Caco-2 (cell line): ENCODE measurements around the gene RGS16. TPM values are rescaled to one million over a fixed set of nuclear protein-coding genes. Genes with fewer than 3 reads are reported as not detected.

ENCODE experiments used
- BruUV-seq: library from RNA; stranded (reverse); fragments of 400-500 nt; replicated peaks from 2 replicates; lab custom pipeline; 2021; lab: Mats Ljungman, UMichigan
- CTCF ChIA-PET: fragments of 300-600 bp; sonication (Branson Sonifier 250); formaldehyde crosslinking; loops from one replicate; lab custom pipeline; 2022; ENCODE audit warnings: antibody characterized with exemption; lab: Charles Lee
- POLR2A ChIA-PET: fragments of 300-600 bp; sonication (Branson Sonifier 250); formaldehyde crosslinking; loops from one replicate; lab custom pipeline; 2022; ENCODE audit warnings: antibody characterized with exemption; lab: Charles Lee
- DNase-seq, 2 experiments: peaks; one replicate each; pipeline versions ENCODE4 v3.0.0 to v3.0.0-alpha.2; 2020 to 2022
- H3K27me3 ChIP-seq: replicated peaks from 2 replicates; pipeline ENCODE4 v1.6.0; 2011; ENCODE audit warnings: low read length; ENCODE audit not compliant: control insufficient read depth, insufficient read depth
- H3K36me3 ChIP-seq: 2 replicates; pipeline ENCODE4 v1.5.1; 2011; ENCODE audit warnings: low read length; ENCODE audit not compliant: control insufficient read depth, insufficient read depth
- H3K4me1 ChIP-seq: fragments of 250-450 bp; sonication (Bioruptor Pico); 2 replicates; pipeline ENCODE4 v1.5.1; 2020; ENCODE audit warnings: mild to moderate bottlenecking
- H3K4me3 ChIP-seq: 2 replicates; pipeline ENCODE4 v1.5.1; 2011; ENCODE audit warnings: low read depth, mild to moderate bottlenecking, control low read depth, low read length
- H3K9me3 ChIP-seq: fragments of 250-450 bp; sonication (Bioruptor Pico); 2 replicates; pipeline ENCODE4 v1.5.1; 2020; ENCODE audit warnings: mild to moderate bottlenecking, moderate library complexity
- H3K27ac Mint-ChIP-seq: one replicate; pipeline ENCODE4 v1.8.0; 2022; ENCODE audit warnings: mixed read lengths; ENCODE audit not compliant: unreplicated experiment
- H3K27me3 Mint-ChIP-seq: one replicate; pipeline ENCODE4 v1.8.0; 2022; ENCODE audit warnings: mixed read lengths; ENCODE audit not compliant: insufficient read depth, unreplicated experiment
- H3K36me3 Mint-ChIP-seq: one replicate; pipeline ENCODE4 v1.8.0; 2022; ENCODE audit warnings: mild to moderate bottlenecking, mixed read lengths; ENCODE audit not compliant: insufficient read depth, unreplicated experiment
- H3K4me1 Mint-ChIP-seq: one replicate; pipeline ENCODE4 v1.8.0; 2022; ENCODE audit warnings: low read depth, mixed read lengths; ENCODE audit not compliant: unreplicated experiment
- H3K4me3 Mint-ChIP-seq: one replicate; pipeline ENCODE4 v1.8.0; 2022; ENCODE audit warnings: mild to moderate bottlenecking, moderate library complexity, mixed read lengths; ENCODE audit not compliant: unreplicated experiment
- H3K9me3 Mint-ChIP-seq: one replicate; pipeline ENCODE4 v1.8.0; 2022; ENCODE audit warnings: mixed read lengths; ENCODE audit not compliant: unreplicated experiment
- intact Hi-C: fragments of 100-400 bp; cut with micrococcal nuclease; formaldehyde crosslinking; loops from one replicate; pipeline ENCODE4 v1.10.0; 2022; ENCODE audit not compliant: unreplicated experiment
- total RNA-seq: library from RNA; stranded (reverse); gene quantifications from 2 replicates; pipeline ENCODE4 v1.2.3, GENCODE V29; 2022
- TF ChIP-seq, protein P1 (sequence below), 2 experiments: fragments of 200-600 bp in 1 of 2; IDR thresholded peaks; 1 replicate in 1 of 2; 2 replicates in 1 of 2; pipeline versions ENCODE4 v1.5.1 to v1.8.0; 2011 to 2022; ENCODE audit warnings: antibody characterized with exemption in 1 of 2, control low read depth in 1 of 2, inconsistent platforms in 1 of 2, low read depth in 1 of 2, low read length in 1 of 2, mild to moderate bottlenecking in 1 of 2, moderate library complexity in 1 of 2; ENCODE audit not compliant: insufficient read depth in 1 of 2, severe bottlenecking in 1 of 2, unreplicated experiment in 1 of 2

RGS16 gene
- total RNA-seq, 1 experiment from 2014 or later: 1.2 TPM

- peaks cover 12% of the 10 kb centered on the region for H3K9me3 Mint-ChIP-seq
- H3K4me1 Mint-ChIP-seq: peaks cover 9% of the 10 kb centered on the region
- TF ChIP-seq, protein P1, sequence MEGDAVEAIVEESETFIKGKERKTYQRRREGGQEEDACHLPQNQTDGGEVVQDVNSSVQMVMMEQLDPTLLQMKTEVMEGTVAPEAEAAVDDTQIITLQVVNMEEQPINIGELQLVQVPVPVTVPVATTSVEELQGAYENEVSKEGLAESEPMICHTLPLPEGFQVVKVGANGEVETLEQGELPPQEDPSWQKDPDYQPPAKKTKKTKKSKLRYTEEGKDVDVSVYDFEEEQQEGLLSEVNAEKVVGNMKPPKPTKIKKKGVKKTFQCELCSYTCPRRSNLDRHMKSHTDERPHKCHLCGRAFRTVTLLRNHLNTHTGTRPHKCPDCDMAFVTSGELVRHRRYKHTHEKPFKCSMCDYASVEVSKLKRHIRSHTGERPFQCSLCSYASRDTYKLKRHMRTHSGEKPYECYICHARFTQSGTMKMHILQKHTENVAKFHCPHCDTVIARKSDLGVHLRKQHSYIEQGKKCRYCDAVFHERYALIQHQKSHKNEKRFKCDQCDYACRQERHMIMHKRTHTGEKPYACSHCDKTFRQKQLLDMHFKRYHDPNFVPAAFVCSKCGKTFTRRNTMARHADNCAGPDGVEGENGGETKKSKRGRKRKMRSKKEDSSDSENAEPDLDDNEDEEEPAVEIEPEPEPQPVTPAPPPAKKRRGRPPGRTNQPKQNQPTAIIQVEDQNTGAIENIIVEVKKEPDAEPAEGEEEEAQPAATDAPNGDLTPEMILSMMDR (IDR thresholded peaks at IDR 0.05; ENCODE audit: insufficient read depth in 1 of 2, low read depth in 1 of 2, low read length in 1 of 2, severe bottlenecking in 1 of 2, unreplicated experiment in 1 of 2): no peak
- H3K4me3 Mint-ChIP-seq: no peak overlapping the region
- no peaks in the 10 kb centered on the region for H3K36me3 Mint-ChIP-seq
- no TSS peak for BruUV-seq
- no peak overlapping the region for H3K4me3 ChIP-seq
- H3K27ac Mint-ChIP-seq: no peak overlapping the region
- H3K36me3 ChIP-seq: no peaks in the 10 kb centered on the region
- H3K9me3 ChIP-seq: no peaks in the 10 kb centered on the region
- POLR2A ChIA-PET: no interaction called here
- H3K27me3 ChIP-seq: no peaks in the 10 kb centered on the region; the same call in 1 of the 2 replicates
- intact Hi-C loops: no loop called here
- H3K27me3 Mint-ChIP-seq: peaks cover 3% of the 10 kb centered on the region
- CTCF ChIA-PET: no interaction called here
- DNase-seq: no peak
- H3K4me1 ChIP-seq: no peaks in the 10 kb centered on the region
These were observed 17.7 kb upstream of the RGS16 start for GRCh38 chr1:182621906-182622305.

DNA sequence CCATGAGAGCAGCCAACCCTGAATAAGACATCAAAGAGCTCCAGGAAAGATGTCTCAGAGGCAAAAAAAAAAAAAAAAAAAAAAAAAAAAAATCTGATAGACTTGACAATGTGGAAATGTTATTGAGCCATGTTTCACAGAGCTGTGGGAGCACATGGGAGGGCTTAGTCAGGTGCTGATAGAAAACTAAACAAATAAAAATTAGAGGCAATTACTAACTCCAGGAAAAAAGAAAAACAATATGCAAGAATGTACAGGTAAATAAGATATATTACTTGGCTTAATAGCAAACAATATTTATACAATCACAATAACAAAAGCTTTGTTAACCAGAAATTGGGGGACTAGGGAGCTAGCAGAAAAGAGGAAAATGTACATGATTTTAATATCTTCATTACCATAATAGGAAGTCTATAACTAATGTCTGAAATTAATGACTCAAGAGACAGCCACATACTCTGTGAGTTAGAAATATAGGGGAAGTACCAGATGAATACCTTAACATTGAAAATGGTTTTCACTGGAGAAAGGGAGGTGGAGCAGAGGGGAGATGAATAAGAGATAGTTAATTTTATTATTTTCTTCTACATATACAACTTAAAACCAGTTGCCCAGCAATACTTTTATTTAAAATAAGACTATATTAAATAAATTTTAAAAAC is 16.9 kb upstream of the RGS16 start:
- CTCF ChIA-PET: no interaction called here
- no peaks in the 10 kb centered on the region for H3K4me1 ChIP-seq
- BruUV-seq: no TSS peak
- intact Hi-C loops: no loop called here
- Mint-ChIP-seq H3K36me3 (no peaks in the 10 kb centered on the region), H3K4me1 (peaks cover 17% of the 10 kb centered on the region), H3K27ac (no peak overlapping the region), H3K27me3 (peaks cover 3% of the 10 kb centered on the region), H3K4me3 (no peak overlapping the region), H3K9me3 (peaks cover 12% of the 10 kb centered on the region)
- DNase-seq: no peak
- POLR2A ChIA-PET: no interaction called here
- H3K4me3 ChIP-seq: no peak overlapping the region
- no peaks in the 10 kb centered on the region for H3K9me3 ChIP-seq
- TF ChIP-seq, protein P1 (IDR thresholded peaks at IDR 0.05; ENCODE audit: insufficient read depth in 1 of 2, low read depth in 1 of 2, low read length in 1 of 2, severe bottlenecking in 1 of 2, unreplicated experiment in 1 of 2): no peak
- no peaks in the 10 kb centered on the region; the same call in 1 of the 2 replicates for H3K27me3 ChIP-seq
- no peaks in the 10 kb centered on the region for H3K36me3 ChIP-seq

GRCh38 chr1:182617734-182618351 is 13.7 kb upstream of the RGS16 start:
- DNase-seq: no peak
- H3K27me3 Mint-ChIP-seq: peaks cover 3% of the 10 kb centered on the region
- Histone ChIP-seq H3K36me3 (no peaks in the 10 kb centered on the region), H3K9me3 (no peaks in the 10 kb centered on the region), H3K4me1 (no peaks in the 10 kb centered on the region), H3K27me3 (no peaks in the 10 kb centered on the region; the same call in 1 of the 2 replicates), H3K4me3 (no peak overlapping the region)
- H3K27ac Mint-ChIP-seq: no peak overlapping the region
- H3K4me1 Mint-ChIP-seq: peaks cover 17% of the 10 kb centered on the region
- H3K4me3 Mint-ChIP-seq: no peak overlapping the region
- peaks cover 12% of the 10 kb centered on the region for H3K9me3 Mint-ChIP-seq
- TF ChIP-seq, protein P1 (IDR thresholded peaks at IDR 0.05; ENCODE audit: insufficient read depth in 1 of 2, low read depth in 1 of 2, low read length in 1 of 2, severe bottlenecking in 1 of 2, unreplicated experiment in 1 of 2): no peak
- intact Hi-C loops: no loop called here
- ChIA-PET POLR2A (no interaction called here), CTCF (interaction anchor here (0.7 kb wide), 1 partner anchor 91 kb away, joined by 3 read pairs; no protein-coding TSS in a partner anchor)
- no TSS peak for BruUV-seq
- no peaks in the 10 kb centered on the region for H3K36me3 Mint-ChIP-seq
